Endothelial cell (in vitro differentiated cells): Measurements from ENCODE around the gene VAV2. TPM values are rescaled to one million over a fixed set of nuclear protein-coding genes. Genes with fewer than 3 reads are reported as not detected.
A peak's percentile ranks its signal among the peaks of the same experiment; 100 is the strongest.

ENCODE experiments used
- DNase-seq: peaks from one replicate; pipeline ENCODE4 v3.0.0; 2021; ENCODE audit warnings: low spot score
- H3K27ac Mint-ChIP-seq: one replicate; pipeline ENCODE4 v1.8.0; 2021; ENCODE audit warnings: mixed read lengths, inconsistent platforms; ENCODE audit not compliant: unreplicated experiment
- H3K27me3 Mint-ChIP-seq: one replicate; pipeline ENCODE4 v1.8.0; 2021; ENCODE audit warnings: mild to moderate bottlenecking, moderate library complexity, mixed read lengths, inconsistent platforms; ENCODE audit not compliant: unreplicated experiment
- H3K36me3 Mint-ChIP-seq: one replicate; pipeline ENCODE4 v1.8.0; 2021; ENCODE audit warnings: mild to moderate bottlenecking, low read depth, mixed read lengths, inconsistent platforms; ENCODE audit not compliant: unreplicated experiment
- H3K4me1 Mint-ChIP-seq: one replicate; pipeline ENCODE4 v1.8.0; 2021; ENCODE audit warnings: mild to moderate bottlenecking, mixed read lengths, inconsistent platforms; ENCODE audit not compliant: unreplicated experiment
- H3K4me3 Mint-ChIP-seq: one replicate; pipeline ENCODE4 v1.8.0; 2021; ENCODE audit warnings: mild to moderate bottlenecking, mixed read lengths, inconsistent platforms; ENCODE audit not compliant: unreplicated experiment
- H3K9me3 Mint-ChIP-seq: one replicate; pipeline ENCODE4 v1.8.0; 2021; ENCODE audit warnings: mixed read lengths, inconsistent platforms; ENCODE audit not compliant: unreplicated experiment
- CTCF ChIP-seq: fragments of 200-600 bp; sonication (generic); IDR thresholded peaks from one replicate; pipeline ENCODE4 v1.5.0; 2021; ENCODE audit warnings: antibody characterized with exemption; ENCODE audit not compliant: unreplicated experiment
- total RNA-seq: library from RNA; stranded (reverse); fragmentation: NEBNext Ultra II Directional; extraction: Animal tissue kit (Norgen Biotek cat#: 25700); gene quantifications from one replicate; pipeline ENCODE4 v1.2.1, GENCODE V29; 2021; ENCODE audit not compliant: unreplicated experiment

Gene VAV2
- total RNA-seq, 1 donor from 2014 or later = 27.2 TPM

GRCh38 chr9:133930046-133930681 is 62.0 kb downstream of the VAV2 start:
- H3K36me3 Mint-ChIP-seq = peaks cover 19% of the 10 kb centered on the region
- peaks cover 11% of the 10 kb centered on the region for H3K27me3 Mint-ChIP-seq
- DNase-seq = no peak
- no peaks in the 10 kb centered on the region for H3K9me3 Mint-ChIP-seq
- no peak for TF ChIP-seq CTCF
- H3K4me3 Mint-ChIP-seq = peak overlapping the region; percentile 35
- peaks cover 13% of the 10 kb centered on the region for H3K4me1 Mint-ChIP-seq
- no peak overlapping the region for H3K27ac Mint-ChIP-seq

- TF ChIP-seq CTCF = no peak
- H3K4me1 Mint-ChIP-seq = peaks cover 13% of the 10 kb centered on the region
- H3K36me3 Mint-ChIP-seq = peaks cover 19% of the 10 kb centered on the region
- H3K27me3 Mint-ChIP-seq = peaks cover 9% of the 10 kb centered on the region
- no peak overlapping the region for H3K27ac Mint-ChIP-seq
- H3K9me3 Mint-ChIP-seq = no peaks in the 10 kb centered on the region
- DNase-seq = no peak
- H3K4me3 Mint-ChIP-seq = no peak overlapping the region
These were observed 62.5 kb downstream of the VAV2 start for GRCh38 chr9:133929599-133929998.

- Mint-ChIP-seq H3K27me3 (peaks cover 7% of the 10 kb centered on the region), H3K27ac (no peak overlapping the region), H3K4me1 (peaks cover 5% of the 10 kb centered on the region), H3K9me3 (no peaks in the 10 kb centered on the region), H3K36me3 (peaks cover 10% of the 10 kb centered on the region), H3K4me3 (no peak overlapping the region)
- no peak for TF ChIP-seq CTCF
- no peak for DNase-seq
These were observed 63.8 kb downstream of the VAV2 start for GRCh38 chr9:133928248-133928764.

- H3K36me3 Mint-ChIP-seq = peaks cover 7% of the 10 kb centered on the region
- H3K4me1 Mint-ChIP-seq = peaks cover 4% of the 10 kb centered on the region
- H3K27ac Mint-ChIP-seq = no peak overlapping the region
- no peaks in the 10 kb centered on the region for H3K9me3 Mint-ChIP-seq
- no peak overlapping the region for H3K4me3 Mint-ChIP-seq
- no peak for TF ChIP-seq CTCF
- H3K27me3 Mint-ChIP-seq = peaks cover 7% of the 10 kb centered on the region
- DNase-seq = no peak
These were observed 65.1 kb downstream of the VAV2 start for GRCh38 chr9:133927041-133927440.

- Mint-ChIP-seq H3K4me3 (no peak overlapping the region), H3K27me3 (peaks cover 7% of the 10 kb centered on the region), H3K27ac (no peak overlapping the region), H3K4me1 (peaks cover 4% of the 10 kb centered on the region), H3K9me3 (no peaks in the 10 kb centered on the region), H3K36me3 (peaks cover 7% of the 10 kb centered on the region)
- DNase-seq = no peak
- no peak for TF ChIP-seq CTCF
These were observed 65.8 kb downstream of the VAV2 start for GRCh38 chr9:133926165-133926856.
